ENCODE measurements around the gene KRTAP5-9. TPM values are rescaled to one million over a fixed set of nuclear protein-coding genes. Genes with fewer than 3 reads are reported as not detected.

The KRTAP5-9 gene
- polyA plus RNA-seq, 1 donor (not counting 4 experiments of a cell fraction or from before 2014, with no cell fraction given): 0.05 TPM

DNA sequence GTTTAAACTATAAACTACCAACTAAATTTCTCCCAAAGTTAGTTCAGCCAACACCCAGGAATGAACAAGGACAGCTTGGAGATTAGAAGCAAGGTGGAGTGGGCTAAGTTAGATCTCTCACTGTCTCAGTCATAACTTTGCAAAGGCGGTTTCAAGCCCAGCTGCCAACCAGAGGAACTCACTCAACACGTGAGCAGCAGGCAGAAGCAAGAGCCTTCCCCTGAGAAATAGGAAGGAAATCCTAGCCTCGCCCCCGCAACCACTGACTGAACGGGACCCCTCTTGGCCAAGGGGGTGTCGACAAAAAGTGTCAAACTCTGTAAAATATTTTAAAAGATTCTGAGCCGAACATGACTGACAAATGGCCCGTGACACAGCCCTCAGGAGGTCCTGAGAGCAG is 4.4 kb upstream of the KRTAP5-9 start:
- H3K79me2 ChIP-seq (ENCODE audit: control insufficient read depth, insufficient read depth, low read length): no peaks in the 10 kb centered on the region
- no peaks in the 10 kb centered on the region for H3K27me3 ChIP-seq (ENCODE audit: control insufficient read depth, extremely low read depth, insufficient read depth, low read length)
- H3K9me1 ChIP-seq (ENCODE audit: control insufficient read depth, extremely low read depth, insufficient read depth, low read length): no peaks in the 10 kb centered on the region
- no peaks in the 10 kb centered on the region for H3K36me3 ChIP-seq (ENCODE audit: control insufficient read depth in 2 of 2, extremely low read depth in 1 of 2, insufficient read depth in 2 of 2, low read length in 2 of 2)
- H3K4me1 ChIP-seq (ENCODE audit: control insufficient read depth, extremely low read depth, insufficient read depth, low read length): no peaks in the 10 kb centered on the region
- DNase-seq (ENCODE audit: low read depth, low spot score) (no peak), FAIRE-seq (no peak)
- dilution Hi-C loops (cut with MboI; ENCODE audit: extremely low pct_ligation_motif_present, low sequenced_read_pairs): no loop called here
- H4K20me1 ChIP-seq (ENCODE audit: control insufficient read depth, extremely low read depth, insufficient read depth, low read length): no peaks in the 10 kb centered on the region
- no peak overlapping the region for H3K4me3 ChIP-seq (ENCODE audit: control insufficient read depth in 2 of 3, extremely low read depth in 1 of 3, insufficient read depth in 2 of 3, low read depth in 1 of 3, low read length in 3 of 3)
- no peaks in the 10 kb centered on the region for H3K9me3 ChIP-seq (ENCODE audit: control insufficient read depth, low read depth, low read length)
- no peak overlapping the region for H3K4me2 ChIP-seq (ENCODE audit: control insufficient read depth, extremely low read depth, insufficient read depth, low read depth, low read length)
- H3K9ac ChIP-seq (ENCODE audit: control insufficient read depth, extremely low read depth, insufficient read depth, low read length): no peak overlapping the region
- H3K27ac ChIP-seq (ENCODE audit: control insufficient read depth, insufficient read depth, low read length): no peak overlapping the region
- H2AFZ ChIP-seq (ENCODE audit: control insufficient read depth, low read length): no peak overlapping the region
- TF ChIP-seq, protein P1, sequence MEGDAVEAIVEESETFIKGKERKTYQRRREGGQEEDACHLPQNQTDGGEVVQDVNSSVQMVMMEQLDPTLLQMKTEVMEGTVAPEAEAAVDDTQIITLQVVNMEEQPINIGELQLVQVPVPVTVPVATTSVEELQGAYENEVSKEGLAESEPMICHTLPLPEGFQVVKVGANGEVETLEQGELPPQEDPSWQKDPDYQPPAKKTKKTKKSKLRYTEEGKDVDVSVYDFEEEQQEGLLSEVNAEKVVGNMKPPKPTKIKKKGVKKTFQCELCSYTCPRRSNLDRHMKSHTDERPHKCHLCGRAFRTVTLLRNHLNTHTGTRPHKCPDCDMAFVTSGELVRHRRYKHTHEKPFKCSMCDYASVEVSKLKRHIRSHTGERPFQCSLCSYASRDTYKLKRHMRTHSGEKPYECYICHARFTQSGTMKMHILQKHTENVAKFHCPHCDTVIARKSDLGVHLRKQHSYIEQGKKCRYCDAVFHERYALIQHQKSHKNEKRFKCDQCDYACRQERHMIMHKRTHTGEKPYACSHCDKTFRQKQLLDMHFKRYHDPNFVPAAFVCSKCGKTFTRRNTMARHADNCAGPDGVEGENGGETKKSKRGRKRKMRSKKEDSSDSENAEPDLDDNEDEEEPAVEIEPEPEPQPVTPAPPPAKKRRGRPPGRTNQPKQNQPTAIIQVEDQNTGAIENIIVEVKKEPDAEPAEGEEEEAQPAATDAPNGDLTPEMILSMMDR (optimal IDR thresholded peaks at IDR 0.05 in 1 of 3, IDR thresholded peaks at IDR 0.05 in 1 of 3, conservative IDR thresholded peaks at IDR 0.05 in 1 of 3; ENCODE audit: extremely low read depth in 1 of 3, insufficient read depth in 2 of 3, low read length in 3 of 3): no peak
- no peak for TF ChIP-seq EZH2 (IDR thresholded peaks at IDR 0.05; ENCODE audit: low read length)

DNA sequence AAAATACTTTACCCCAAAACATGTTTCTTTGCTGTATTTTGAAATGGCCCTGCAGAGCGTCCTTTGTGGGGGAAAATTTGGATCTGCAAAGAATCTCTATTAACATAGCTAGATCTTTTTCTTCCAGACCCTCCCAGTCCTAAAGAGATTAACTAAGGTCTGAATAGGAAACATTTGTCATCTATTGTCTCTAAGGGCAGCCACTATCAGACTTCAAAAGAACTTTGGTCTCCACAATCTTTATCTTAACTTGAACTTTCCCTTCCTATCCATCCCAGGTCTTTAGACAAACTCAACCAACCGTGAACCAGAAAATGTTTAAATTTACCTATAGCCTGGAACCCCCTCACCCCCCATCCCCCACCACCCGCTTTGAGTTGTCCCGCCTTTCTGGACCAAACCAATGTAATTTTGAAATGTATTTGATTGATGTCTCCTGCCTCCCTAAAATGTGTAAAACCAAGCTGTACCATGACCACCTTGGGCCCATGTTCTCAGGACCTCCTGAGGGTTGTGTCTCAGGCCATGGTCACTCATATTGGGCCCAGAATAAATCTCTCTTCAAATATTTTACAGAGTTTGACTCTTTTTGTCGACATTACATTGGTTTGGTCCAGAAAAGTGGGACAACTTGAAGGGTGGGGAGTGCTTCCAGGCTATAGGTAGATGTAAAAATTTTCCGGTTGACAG is 3.5 kb upstream of the KRTAP5-9 start:
- FAIRE-seq: no peak
- TF ChIP-seq EZH2 (IDR thresholded peaks at IDR 0.05; ENCODE audit: low read length): no peak
- TF ChIP-seq, protein P1 (optimal IDR thresholded peaks at IDR 0.05 in 1 of 3, IDR thresholded peaks at IDR 0.05 in 1 of 3, conservative IDR thresholded peaks at IDR 0.05 in 1 of 3; ENCODE audit: extremely low read depth in 1 of 3, insufficient read depth in 2 of 3, low read length in 3 of 3): no peak
- dilution Hi-C loops (cut with MboI; ENCODE audit: extremely low pct_ligation_motif_present, low sequenced_read_pairs): no loop called here

More for the DNA sequence above, 3.5 kb upstream of the KRTAP5-9 start:
- Histone ChIP-seq H3K9me3 (ENCODE audit: control insufficient read depth, low read depth, low read length) (no peaks in the 10 kb centered on the region), H3K4me1 (ENCODE audit: control insufficient read depth, extremely low read depth, insufficient read depth, low read length) (no peaks in the 10 kb centered on the region), H3K36me3 (ENCODE audit: control insufficient read depth in 2 of 2, extremely low read depth in 1 of 2, insufficient read depth in 2 of 2, low read length in 2 of 2) (no peaks in the 10 kb centered on the region), H3K27me3 (ENCODE audit: control insufficient read depth, extremely low read depth, insufficient read depth, low read length) (no peaks in the 10 kb centered on the region), H3K9me1 (ENCODE audit: control insufficient read depth, extremely low read depth, insufficient read depth, low read length) (no peaks in the 10 kb centered on the region), H2AFZ (ENCODE audit: control insufficient read depth, low read length) (no peak overlapping the region), H3K9ac (ENCODE audit: control insufficient read depth, extremely low read depth, insufficient read depth, low read length) (no peak overlapping the region), H3K27ac (ENCODE audit: control insufficient read depth, insufficient read depth, low read length) (no peak overlapping the region), H3K4me2 (ENCODE audit: control insufficient read depth, extremely low read depth, insufficient read depth, low read depth, low read length) (no peak overlapping the region), H3K79me2 (ENCODE audit: control insufficient read depth, insufficient read depth, low read length) (no peaks in the 10 kb centered on the region), H4K20me1 (ENCODE audit: control insufficient read depth, extremely low read depth, insufficient read depth, low read length) (no peaks in the 10 kb centered on the region), H3K4me3 (ENCODE audit: control insufficient read depth in 2 of 3, extremely low read depth in 1 of 3, insufficient read depth in 2 of 3, low read depth in 1 of 3, low read length in 3 of 3) (no peak overlapping the region)
- DNase-seq (ENCODE audit: low read depth, low spot score): no peak

Measured in keratinocyte (primary cell).